GM12878 (cell line): ENCODE data around the gene C3orf70. TPM values are rescaled to one million over a fixed set of nuclear protein-coding genes. Genes with fewer than 3 reads are reported as not detected.

Source experiments
- ATAC-seq: fragments of 200-7000 bp; cut with Tn5 transposase; 3 replicates; pipeline ENCODE4 v1.9.1; 2020; ENCODE audit warnings: mild to moderate bottlenecking, moderate library complexity
- BruUV-seq: library from RNA; stranded (reverse); fragments of 400-500 nt; replicated peaks from 2 replicates; lab custom pipeline; 2021; lab: Mats Ljungman, UMichigan
- CTCF ChIA-PET: fragments of 300-600 bp; sonication (Branson Sonifier 250); formaldehyde crosslinking; extraction: SDS; loops from one replicate; lab custom pipeline; 2021; ENCODE audit warnings: inconsistent platforms; lab: Yijun Ruan, JAX
- POLR2A ChIA-PET: fragments of 350-600 bp; formaldehyde crosslinking; extraction: SDS; loops from one replicate; lab custom pipeline; 2021; ENCODE audit warnings: inconsistent platforms; lab: Charles Lee
- RAD21 ChIA-PET: fragments of 300-600 bp; sonication (Branson Sonifier 250); formaldehyde crosslinking; loops from one replicate; lab custom pipeline; 2023; ENCODE audit warnings: antibody characterized with exemption; ENCODE audit not compliant: unreplicated experiment; lab: Charles Lee
- SMC1A ChIA-PET: fragments of 300-600 bp; sonication (Branson Sonifier 250); formaldehyde crosslinking; loops from one replicate; lab custom pipeline; 2023; ENCODE audit not compliant: unreplicated experiment, uncharacterized antibody; lab: Charles Lee
- DNase-seq: peaks from one replicate; pipeline ENCODE4 v3.0.0-alpha.2; 2011; ENCODE audit warnings: low read depth, low spot score
- FAIRE-seq: peaks from 3 replicates; lab custom pipeline; 2011; peaks lifted over from hg19 to GRCh38; lab: Jason Lieb, UNC
- H2AFZ ChIP-seq: 2 replicates; pipeline ENCODE4 v1.6.0; 2011; ENCODE audit warnings: low read depth, low read length, control low read depth; ENCODE audit not compliant: control insufficient read depth
- H3K27ac ChIP-seq: 2 replicates; pipeline ENCODE4 v1.5.1; 2011; ENCODE audit warnings: control low read depth; ENCODE audit not compliant: control insufficient read depth, insufficient read depth
- H3K27me3 ChIP-seq, 2 experiments: replicated peaks in 1 of 2; 2 replicates each; pipeline versions ENCODE4 v1.6.0 to v1.6.1; 2011; ENCODE audit warnings: low read length in 1 of 2; ENCODE audit not compliant: control insufficient read depth in 2 of 2, insufficient read depth in 2 of 2
- H3K36me3 ChIP-seq, 2 experiments: 2 replicates each; pipeline ENCODE4 v1.5.1; 2011; ENCODE audit warnings: low read length in 1 of 2; ENCODE audit not compliant: control insufficient read depth in 2 of 2, insufficient read depth in 2 of 2
- H3K4me1 ChIP-seq: 2 replicates; pipeline ENCODE4 v1.6.1; 2011; ENCODE audit warnings: mild to moderate bottlenecking, low read length, moderate library complexity, mixed read lengths; ENCODE audit not compliant: control insufficient read depth, insufficient read depth
- H3K4me2 ChIP-seq: 2 replicates; pipeline ENCODE4 v1.6.0; 2011; ENCODE audit warnings: control low read depth; ENCODE audit not compliant: control insufficient read depth, insufficient read depth
- H3K4me3 ChIP-seq: fragments of 200-600 bp; sonication (generic); 2 replicates; pipeline ENCODE4 v1.5.1; 2016
- H3K79me2 ChIP-seq: 2 replicates; pipeline ENCODE4 v1.6.0; 2011; ENCODE audit warnings: low read length; ENCODE audit not compliant: control insufficient read depth, insufficient read depth
- H3K9ac ChIP-seq: 2 replicates; pipeline ENCODE4 v1.8.0; 2011; ENCODE audit warnings: low read length, control low read depth, mixed read lengths; ENCODE audit not compliant: control insufficient read depth, insufficient read depth
- H3K9me3 ChIP-seq: replicated peaks from 3 replicates; pipeline ENCODE4 v1.5.1; 2011; ENCODE audit warnings: mild to moderate bottlenecking, low read length; ENCODE audit not compliant: control insufficient read depth, insufficient read depth
- H4K20me1 ChIP-seq: 2 replicates; pipeline ENCODE4 v1.6.0; 2011; ENCODE audit not compliant: control insufficient read depth, insufficient read depth
- BCL11A ChIP-seq: IDR thresholded peaks from 2 replicates; pipeline ENCODE4 v1.6.1; 2011; ENCODE audit warnings: low read depth, low read length
- EED ChIP-seq: sonication (generic); IDR thresholded peaks from 2 replicates; pipeline ENCODE4 v1.6.1; 2016; ENCODE audit warnings: antibody characterized with exemption, low read depth
- POLR2A ChIP-seq: IDR thresholded peaks from 2 replicates; pipeline ENCODE4 v1.6.1; 2011; ENCODE audit warnings: low read depth, mild to moderate bottlenecking, low read length
- RFX5 ChIP-seq: IDR thresholded peaks from 2 replicates; pipeline ENCODE4 v1.6.1; 2011; ENCODE audit warnings: low read depth, low read length, improper control_type of control experiment
- SPI1 ChIP-seq: IDR thresholded peaks from 2 replicates; pipeline ENCODE4 v1.6.1; 2011; ENCODE audit warnings: low read depth, mild to moderate bottlenecking, low read length, moderate library complexity, borderline replicate concordance; ENCODE audit not compliant: insufficient read depth
- WGBS: methylation state at CpG from one replicate; pipeline ENCODE4 v1.1.6; 2016; ENCODE audit warnings: low lambda C conversion rate; ENCODE audit not compliant: insufficient replicate concordance, insufficient coverage; ENCODE audit errors: missing lambda C conversion rate; 5-methylcytosine and 5-hydroxymethylcytosine counted together
- in situ Hi-C: fragments of 300-500 bp; cut with MboI; formaldehyde crosslinking; loops from 9 replicates; pipeline ENCODE4 v1.14.3; 2018; ENCODE audit warnings: mixed read lengths
- intact Hi-C: fragments of 100-400 bp; cut with micrococcal nuclease; formaldehyde crosslinking; loops from one replicate; pipeline ENCODE4 v1.14.2; 2022; ENCODE audit not compliant: unreplicated experiment
- polyA plus RNA-seq, 11 experiments: library from polyadenylated mRNA; depleted of rRNA in 4 of 11; unstranded in 6 of 11; stranded (reverse) in 5 of 11; fragments of >200 nt; fragmentation: Nextera tagmentation in 4 of 11; fragmentation: Illumina TruSeq in 1 of 11; extraction: Ambion mirVana in 4 of 11; extraction: Trizol in 1 of 11; gene quantifications; 1 replicate in 1 of 11; 2 replicates in 10 of 11; pipeline versions ENCODE4 v1.2.1 to v1.2.3, GENCODE V29; 2011 to 2016; ENCODE audit warnings: inconsistent platforms in 2 of 11, missing spikeins in 2 of 11, low read depth in 1 of 11
- total RNA-seq, 4 experiments: library from RNA; depleted of rRNA in 3 of 4; stranded (reverse); fragments of >200 nt in 3 of 4; fragmentation: Illumina TruSeq in 1 of 4; extraction: Trizol in 1 of 4; gene quantifications; 2 replicates each; pipeline versions ENCODE4 v1.2.1 to v1.2.3, GENCODE V29; 2013 to 2021

C3orf70 gene
- total and polyA plus RNA-seq, 10 of the 15 experiments (the other 5 are each of a cell fraction or from before 2014, with no cell fraction given), result 0.03 to 0.04 TPM; not detected in 8

DNA sequence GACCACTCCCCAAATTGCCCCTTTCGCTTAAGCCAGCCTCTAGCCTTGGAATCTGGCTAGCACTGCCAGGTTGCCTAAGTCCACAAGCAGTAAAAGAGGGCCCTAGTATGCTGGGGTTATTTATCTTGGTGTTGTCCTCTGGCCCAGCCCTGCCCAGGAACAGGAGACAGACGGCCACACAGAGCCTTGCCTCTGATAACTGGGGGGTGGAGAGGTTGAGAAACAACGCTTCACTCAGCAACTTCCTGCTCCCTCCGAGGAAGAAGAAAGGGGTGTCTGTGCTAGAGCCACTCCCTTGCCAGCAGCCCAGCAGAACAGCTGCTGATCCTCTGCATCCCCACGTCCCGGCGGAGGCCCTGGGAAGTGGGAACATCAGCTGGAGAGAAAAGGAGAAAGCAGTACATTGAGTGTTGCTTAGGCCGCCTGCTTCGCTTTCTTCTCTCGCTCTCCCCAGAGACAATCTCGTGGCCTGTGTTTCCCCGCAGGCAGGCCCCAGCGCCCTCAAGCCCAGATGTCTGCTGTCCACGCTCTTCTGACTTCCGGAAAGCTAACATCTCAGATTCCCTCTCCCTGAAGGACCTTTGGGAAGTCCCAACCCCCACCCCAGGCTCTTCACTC lies 22.6 kb upstream of the C3orf70 start (continued):
- TF ChIP-seq EED (peak; percentile 60; the same call in 1 of the 2 replicates), POLR2A (peak; percentile 67)

DNA sequence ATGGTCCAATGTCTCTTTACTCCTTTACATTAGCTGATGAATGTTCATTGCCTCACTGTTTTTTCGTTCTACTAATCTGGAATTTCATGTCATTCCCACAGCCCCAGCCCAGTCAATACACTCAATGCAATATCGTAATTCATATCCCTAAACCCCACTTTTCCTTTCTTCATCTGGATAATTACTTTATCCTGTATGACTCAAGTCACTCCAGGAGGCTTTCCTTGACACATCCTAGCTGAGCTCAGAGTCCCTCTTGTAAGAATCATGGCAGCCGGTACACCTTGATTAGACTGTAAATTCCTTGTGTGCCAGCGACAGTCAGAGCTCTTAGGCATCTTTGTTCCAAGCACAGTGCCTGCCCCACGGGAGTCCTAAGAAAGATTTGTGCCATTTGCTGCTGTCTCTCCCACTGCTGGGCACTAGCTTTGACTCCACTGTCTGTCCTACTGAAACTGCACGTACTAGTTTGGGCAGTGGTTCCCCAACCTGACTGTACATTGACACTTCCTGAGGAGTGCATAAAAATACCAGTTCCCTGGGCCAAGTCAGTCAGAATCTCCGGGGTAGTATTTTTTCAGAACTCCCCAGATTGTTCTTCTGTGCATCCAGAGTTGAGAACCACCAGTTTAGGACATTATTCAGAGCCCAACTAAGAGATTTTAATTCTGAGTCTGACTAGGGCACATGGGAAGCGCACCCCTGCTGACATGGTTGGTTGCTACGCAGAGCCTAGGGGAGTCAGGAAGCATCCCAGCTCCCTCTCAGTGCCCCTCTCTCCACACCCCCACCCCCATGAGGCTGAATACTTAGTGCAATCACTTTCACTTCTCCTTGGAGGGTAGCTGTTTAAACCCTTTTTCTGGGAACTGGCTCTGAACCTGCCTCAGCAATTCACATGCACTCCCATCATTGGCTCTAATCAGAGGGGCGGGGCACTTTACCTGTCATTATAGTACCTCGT lies 19.5 kb upstream of the C3orf70 start:
- Histone ChIP-seq H3K79me2 (no peaks in the 10 kb centered on the region), H3K4me1 (peaks cover 21% of the 10 kb centered on the region), H3K4me2 (no peak overlapping the region), H3K27ac (no peak overlapping the region), H3K9ac (no peak overlapping the region), H3K27me3 (no peaks in the 10 kb centered on the region), H2AFZ (peak overlapping the region; percentile 49), H3K9me3 (no peaks in the 10 kb centered on the region), H4K20me1 (no peaks in the 10 kb centered on the region), H3K36me3 (no peaks in the 10 kb centered on the region), H3K4me3 (no peak overlapping the region)
- intact Hi-C loops, result no loop called here
- ATAC-seq, result no peak
- SMC1A ChIA-PET, result interaction anchor here (0.8 to 1.9 kb wide), 4 partner anchors 7 to 207 kb away, joined by 3 to 5 read pairs (median 4); no protein-coding TSS in a partner anchor
- DNase-seq, result peak; percentile 30
- WGBS, result 49% methylated on average over 11 of the region's 11 CpGs
- CTCF ChIA-PET, result interaction anchor here (0.6 to 1.9 kb wide), 3 partner anchors 44 to 136 kb away, joined by 3 to 6 read pairs (median 4); no protein-coding TSS in a partner anchor
- TF ChIP-seq BCL11A, result no peak
- TF ChIP-seq SPI1, result peak; percentile 53; the same call in 1 of the 2 replicates
- TF ChIP-seq RFX5, result peak; percentile 68; the same call in 1 of the 2 replicates
- BruUV-seq, result no TSS peak
- POLR2A ChIA-PET, result interaction anchor here (0.6 kb wide), 1 partner anchor 295 kb away, joined by 3 read pairs; no protein-coding TSS in a partner anchor
- RAD21 ChIA-PET, result interaction anchor here (1.5 kb wide), 1 partner anchor 136 kb away, joined by 4 read pairs; no protein-coding TSS in a partner anchor
- in situ Hi-C loops, result no loop called here
- no peak for FAIRE-seq
